GM18868 (cell line): ENCODE data around the gene RPP25L.
"Not testable (repeated sequence)": the region's sequence is repeated elsewhere in the genome, so short reads cannot be mapped to it uniquely, and the experiment has no call there.

Experiments
- ATAC-seq: cut with Tn5 transposase; IDR thresholded peaks from one replicate; pipeline ENCODE4 v1.9.1; 2021; ENCODE audit warnings: mild to moderate bottlenecking, moderate library complexity; ENCODE audit not compliant: unreplicated experiment

The RPP25L gene

GRCh38 chr9:34611811-34612787 is at the start of gene RPP25L:
Gene RPP25L, minus strand, starts transcription at chr9:34612097. Its CDS starts 801 bp downstream, at chr9:34611296.
- peak; percentile 91 for ATAC-seq

- no peak for ATAC-seq
Measured at GRCh38 chr9:34659592-34660253, 47.8 kb upstream of the RPP25L start.

- ATAC-seq, result no peak
Measured at GRCh38 chr9:34658461-34658860, 46.6 kb upstream of the RPP25L start.

- no peak for ATAC-seq
Measured at GRCh38 chr9:34656992-34657391, 45.1 kb upstream of the RPP25L start.

- no peak for ATAC-seq
Measured at GRCh38 chr9:34655394-34655793, 43.5 kb upstream of the RPP25L start.

- no peak for ATAC-seq
Measured at GRCh38 chr9:34654323-34655051, 42.6 kb upstream of the RPP25L start.

- ATAC-seq, result no peak
Measured at GRCh38 chr9:34653151-34654072, 41.5 kb upstream of the RPP25L start.

- no peak for ATAC-seq
Measured at GRCh38 chr9:34652602-34653000, 40.7 kb upstream of the RPP25L start.

- ATAC-seq, result no peak
Measured at GRCh38 chr9:34651876-34652601, 40.1 kb upstream of the RPP25L start, which contains the start of gene IL11RA. Gene IL11RA, plus strand, starts transcription at chr9:34652185. Its CDS starts 3,033 bp downstream, at chr9:34655218.

GRCh38 chr9:34651321-34651720 is 39.4 kb upstream of the RPP25L start:
- no peak for ATAC-seq

- no peak for ATAC-seq
Measured at GRCh38 chr9:34650816-34651215, 38.9 kb upstream of the RPP25L start.

- ATAC-seq, result no peak
Measured at GRCh38 chr9:34648673-34649072, 36.8 kb upstream of the RPP25L start.

- ATAC-seq, result no peak
Measured at GRCh38 chr9:34647651-34648050, 35.8 kb upstream of the RPP25L start.

GRCh38 chr9:34647084-34647403 is 35.1 kb upstream of the RPP25L start:
- peak; percentile 11 for ATAC-seq

GRCh38 chr9:34646211-34647083 is 34.5 kb upstream of the RPP25L start, which contains the start of gene GALT:
Gene GALT, plus strand, starts transcription at chr9:34646675. Its CDS starts 30 bp downstream, at chr9:34646705.
- peak; percentile 87 for ATAC-seq

GRCh38 chr9:34644766-34645314 is 32.9 kb upstream of the RPP25L start:
- ATAC-seq, result no peak

GRCh38 chr9:34642679-34643078 is 30.8 kb upstream of the RPP25L start:
- ATAC-seq, result no peak

GRCh38 chr9:34639322-34639721 is 27.4 kb upstream of the RPP25L start:
- not testable (repeated sequence) for ATAC-seq
